ENCODE results near the gene ARL15.

The ARL15 gene

DNA sequence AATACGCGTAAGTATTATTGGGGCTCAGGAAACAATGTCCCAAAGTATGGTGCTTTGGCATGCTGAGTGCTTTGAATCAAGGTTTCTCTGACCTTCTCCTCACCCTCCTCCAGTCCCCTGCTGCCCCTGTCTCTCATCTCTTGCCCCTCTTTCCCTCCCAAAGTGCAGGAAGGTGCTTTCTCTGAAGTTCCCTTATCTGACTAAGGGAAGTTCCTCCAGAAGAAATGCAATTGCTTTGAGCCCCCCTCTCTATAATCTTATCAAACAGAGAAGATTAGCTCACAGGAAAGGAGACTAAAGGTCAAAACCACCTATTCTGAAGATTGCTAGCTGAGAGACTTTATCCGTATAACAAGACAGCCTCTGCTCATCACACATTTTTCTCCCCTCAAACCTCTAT, 288.1 kb downstream of the ARL15 start:
- no peak for DNase-seq (ENCODE audit: low spot score)

DNA sequence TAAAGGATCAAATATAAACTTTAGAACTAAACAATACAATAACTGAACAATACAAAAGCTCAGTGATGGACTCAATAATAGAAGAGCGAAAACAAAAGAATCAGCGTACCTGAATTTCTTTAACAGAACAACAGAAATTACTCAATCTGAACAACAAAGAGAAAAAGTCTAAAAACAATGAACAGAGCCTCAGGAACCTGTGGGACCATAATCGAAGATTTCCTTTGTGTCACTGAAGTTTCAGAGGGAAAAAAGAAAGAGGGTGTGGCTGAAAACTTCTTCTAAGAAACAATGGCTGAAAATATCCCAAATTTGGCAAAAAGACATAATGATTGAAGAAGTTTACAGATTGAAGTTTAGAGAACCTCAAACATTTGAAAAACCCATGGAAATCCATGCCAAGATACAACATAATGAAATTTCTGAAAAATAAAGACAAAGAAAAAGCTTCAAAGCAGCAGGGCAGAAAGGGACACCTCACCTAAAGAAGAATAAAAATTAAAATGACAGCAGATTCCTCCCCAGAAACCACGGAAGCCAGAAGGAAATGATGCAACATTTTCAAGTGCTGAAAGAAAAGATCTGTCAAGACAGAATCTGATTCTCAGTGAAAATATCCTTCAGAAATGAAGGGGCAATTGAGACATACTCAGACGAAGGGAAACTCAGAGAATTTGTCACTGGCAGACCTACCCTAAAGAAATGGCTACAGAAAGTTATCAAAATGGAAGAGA, 288.8 kb downstream of the ARL15 start:
- no peak for DNase-seq (ENCODE audit: low spot score)

DNA sequence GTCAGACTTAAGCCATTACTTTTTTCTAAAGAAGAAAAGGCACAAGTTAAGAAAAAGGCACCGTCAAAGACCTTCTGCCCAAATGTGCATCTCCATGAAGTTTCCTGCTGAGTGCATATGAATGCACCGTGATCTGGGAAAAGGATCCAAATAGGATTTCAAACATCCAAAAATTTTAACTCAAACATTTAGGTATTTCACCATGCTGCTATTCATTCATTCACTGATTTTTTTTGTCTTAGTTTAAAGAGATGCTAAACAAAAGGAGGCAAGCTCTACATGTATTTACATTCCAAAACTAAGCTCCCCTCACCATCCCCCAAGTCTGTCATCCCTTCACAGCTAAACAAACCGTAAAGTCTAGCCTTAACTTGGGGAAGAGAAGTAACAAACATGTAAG, 291.9 kb downstream of the ARL15 start:
- no peak for DNase-seq (ENCODE audit: low spot score)

GRCh38 chr5:54017580-54017979, 292.8 kb downstream of the ARL15 start:
- no peak for DNase-seq (ENCODE audit: low spot score)

DNA sequence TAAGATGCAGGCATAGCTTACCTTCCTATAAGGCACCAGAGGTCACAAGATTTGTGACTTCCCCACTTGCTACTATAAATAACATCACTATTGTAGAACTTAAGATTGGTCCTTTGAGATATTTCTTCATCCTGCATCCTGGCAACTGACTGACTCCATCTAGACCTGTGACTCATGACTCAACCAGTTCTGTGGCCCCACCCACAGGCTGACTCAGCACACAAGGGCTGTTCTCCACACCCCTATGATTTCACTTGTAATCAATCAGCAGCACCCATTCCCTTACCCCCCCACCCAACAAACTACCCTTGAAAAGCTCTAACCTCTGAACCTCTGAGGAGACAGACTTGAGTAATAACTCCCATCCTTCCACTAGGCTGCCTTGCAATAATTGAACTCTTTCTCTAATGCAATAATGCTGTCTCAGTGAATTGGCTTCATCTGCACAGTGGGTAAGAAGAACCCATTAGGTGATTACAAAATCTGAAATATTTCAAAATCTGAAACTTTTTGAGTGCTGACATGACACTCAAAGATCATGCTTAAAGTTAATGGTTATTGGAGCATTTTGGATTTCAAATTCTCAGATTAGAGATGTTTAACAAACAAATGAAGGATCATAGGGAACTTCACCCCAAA, 296.7 kb downstream of the ARL15 start:
- peak; percentile 2 for DNase-seq (ENCODE audit: low spot score)

DNA sequence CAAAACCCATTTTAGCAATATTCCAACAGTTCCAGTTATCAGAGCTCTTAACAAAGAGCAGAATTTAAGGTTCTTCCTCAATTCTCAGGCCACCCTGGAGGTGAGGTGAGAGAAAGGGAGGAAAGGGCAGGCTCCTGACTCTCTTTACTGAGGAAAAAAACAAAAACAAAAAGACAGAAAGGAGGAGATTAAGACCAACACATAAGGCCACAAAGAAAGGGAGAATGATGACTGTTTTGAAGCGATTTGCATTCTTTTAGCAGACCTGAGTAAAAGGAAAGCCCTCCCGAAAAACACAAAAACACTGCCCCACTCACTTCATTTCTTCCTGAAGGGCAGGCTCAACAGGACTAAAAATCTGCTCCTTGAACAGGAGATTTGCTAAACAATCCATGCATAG, 300.5 kb downstream of the ARL15 start:
- DNase-seq (ENCODE audit: low spot score) = no peak

DNA sequence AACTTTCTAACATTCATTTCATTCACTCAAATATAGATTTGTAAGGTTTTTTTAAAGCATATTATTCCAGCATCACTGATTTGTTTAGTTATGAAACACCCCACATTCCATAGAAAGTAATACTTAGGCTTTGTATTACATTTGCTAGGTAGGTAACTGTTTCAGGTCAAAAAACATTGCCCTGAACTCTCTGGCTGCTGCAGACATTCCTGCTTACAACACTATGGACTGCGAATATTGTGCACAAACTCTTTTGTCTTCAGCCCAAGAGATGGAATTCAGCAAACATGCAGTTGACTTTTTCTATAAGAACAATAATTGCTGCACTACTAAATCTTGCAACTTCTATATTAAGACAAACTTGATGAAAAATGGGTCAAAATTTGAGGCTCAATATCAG, 301.0 kb downstream of the ARL15 start:
- no peak for DNase-seq (ENCODE audit: low spot score)

DNA sequence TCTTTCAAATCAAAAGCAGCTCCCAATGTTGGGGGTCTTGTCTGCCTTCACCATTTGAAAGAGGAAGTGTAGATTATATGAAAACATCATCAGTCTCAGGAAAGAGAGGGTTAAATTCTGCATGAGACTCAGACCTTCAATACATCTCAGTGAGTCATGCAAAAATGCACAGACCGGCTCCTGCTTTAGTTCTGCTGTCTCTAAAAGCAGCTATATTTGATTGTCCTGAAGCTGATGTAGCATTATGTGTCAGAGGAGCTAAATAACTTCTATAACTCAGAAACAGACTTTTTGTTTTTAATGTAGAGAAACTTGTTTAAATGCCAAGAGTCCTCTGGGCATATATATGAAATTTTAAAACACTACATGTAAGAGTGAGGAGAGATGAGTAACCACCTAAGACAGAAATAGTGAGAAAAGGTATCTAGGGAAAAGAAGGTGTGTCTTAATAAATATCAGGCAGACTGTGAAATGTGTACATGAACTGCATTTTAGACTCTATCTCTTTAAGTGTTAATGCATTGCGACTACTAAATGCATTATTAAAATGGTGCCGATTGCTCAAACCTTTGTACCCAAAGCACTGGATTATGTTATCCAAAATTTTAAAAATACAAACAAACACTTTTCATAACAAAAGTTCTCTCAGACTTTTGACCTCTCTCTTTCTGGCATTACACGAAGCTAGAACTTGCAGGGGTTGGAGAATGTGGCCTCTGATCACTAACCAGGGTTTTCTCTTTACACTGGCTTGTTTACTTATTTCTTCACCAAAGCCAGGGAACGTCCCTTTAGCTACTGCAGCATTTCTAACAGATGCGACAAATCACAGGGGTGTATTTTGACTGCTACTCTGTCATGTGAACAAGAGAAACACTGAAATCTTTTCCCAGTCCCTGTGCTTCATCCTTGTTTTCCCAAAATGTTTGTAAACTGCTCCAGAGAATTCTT, 302.3 kb downstream of the ARL15 start:
- peak; percentile 4 for DNase-seq (ENCODE audit: low spot score)

DNA sequence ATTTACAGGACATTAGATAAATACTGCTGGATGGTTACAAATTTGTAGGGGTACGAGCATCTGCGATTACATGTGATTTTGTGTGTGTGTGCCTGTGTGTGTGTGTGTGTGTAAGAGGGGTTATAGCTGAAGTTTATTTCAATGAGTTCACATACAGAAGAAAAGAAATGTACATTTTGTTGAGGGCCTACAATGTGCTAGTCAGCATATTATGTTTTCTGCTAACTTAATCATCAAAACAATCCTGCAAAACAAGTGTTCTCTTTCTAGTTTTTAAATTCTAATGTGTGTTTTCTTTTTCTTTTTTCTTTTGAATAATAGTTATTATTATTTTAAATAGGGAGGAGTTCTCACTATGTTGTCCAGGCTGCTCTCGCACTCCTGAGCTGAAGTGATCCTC, 305.7 kb downstream of the ARL15 start:
- DNase-seq (ENCODE audit: low spot score) = no peak

GRCh38 chr5:54002779-54003178, 307.6 kb downstream of the ARL15 start:
- no peak for DNase-seq (ENCODE audit: low spot score)

DNA sequence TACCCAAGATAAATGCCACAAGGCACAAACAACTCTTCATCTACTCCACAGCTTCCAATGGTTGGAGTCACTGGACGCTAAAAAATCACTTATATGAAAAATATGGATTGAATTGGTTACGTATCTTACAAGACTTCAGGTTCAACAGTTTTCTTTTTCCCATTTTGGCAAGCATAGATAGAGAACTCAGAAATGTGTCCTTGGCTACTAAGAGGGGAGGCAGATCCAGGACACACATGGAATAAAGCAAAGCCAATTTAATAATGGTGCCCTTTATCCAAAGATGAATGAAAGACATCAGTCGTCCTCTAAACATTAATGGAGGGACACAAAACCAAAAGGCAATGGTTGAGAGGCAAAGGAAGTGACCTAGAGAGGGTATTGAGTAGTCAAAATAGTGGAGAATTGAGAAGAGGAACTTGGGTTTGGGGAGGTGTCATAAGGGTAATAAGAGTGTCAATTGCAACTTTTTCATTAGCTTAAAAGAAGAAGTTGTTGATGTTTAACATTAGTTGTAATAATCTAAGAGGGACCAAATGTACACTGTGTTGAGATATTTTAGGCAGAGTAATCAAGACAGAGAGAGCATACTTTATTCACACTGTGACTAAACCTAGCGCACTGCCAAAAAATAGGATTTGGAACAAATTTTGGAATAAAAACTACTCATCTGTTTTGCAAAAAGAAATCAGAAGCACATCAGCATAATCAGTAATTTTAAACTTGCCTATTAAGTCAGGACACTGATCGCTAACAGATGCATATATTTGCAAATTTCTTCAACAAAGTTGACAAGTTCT, 308.2 kb downstream of the ARL15 start:
- DNase-seq (ENCODE audit: low spot score) = no peak

DNA sequence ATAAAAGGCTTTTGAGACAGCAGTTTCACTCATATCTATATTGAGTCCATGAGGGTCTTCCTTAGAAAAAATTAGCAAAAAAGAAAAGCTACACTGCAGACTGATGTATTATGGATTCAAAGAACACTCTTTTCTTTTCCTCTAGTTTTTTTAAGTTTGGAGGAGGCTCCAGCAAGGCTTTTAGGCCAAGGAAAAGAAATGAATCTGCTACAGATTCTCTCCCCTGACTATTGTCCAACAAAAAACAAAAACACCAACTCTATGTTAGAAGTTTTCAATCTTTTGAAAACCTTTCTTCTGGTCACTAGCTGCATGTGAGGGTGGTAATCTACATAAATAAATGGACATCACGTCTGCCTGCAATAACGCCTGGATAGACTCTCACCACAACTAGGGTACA, 310.4 kb downstream of the ARL15 start:
- DNase-seq (ENCODE audit: low spot score) = no peak

DNA sequence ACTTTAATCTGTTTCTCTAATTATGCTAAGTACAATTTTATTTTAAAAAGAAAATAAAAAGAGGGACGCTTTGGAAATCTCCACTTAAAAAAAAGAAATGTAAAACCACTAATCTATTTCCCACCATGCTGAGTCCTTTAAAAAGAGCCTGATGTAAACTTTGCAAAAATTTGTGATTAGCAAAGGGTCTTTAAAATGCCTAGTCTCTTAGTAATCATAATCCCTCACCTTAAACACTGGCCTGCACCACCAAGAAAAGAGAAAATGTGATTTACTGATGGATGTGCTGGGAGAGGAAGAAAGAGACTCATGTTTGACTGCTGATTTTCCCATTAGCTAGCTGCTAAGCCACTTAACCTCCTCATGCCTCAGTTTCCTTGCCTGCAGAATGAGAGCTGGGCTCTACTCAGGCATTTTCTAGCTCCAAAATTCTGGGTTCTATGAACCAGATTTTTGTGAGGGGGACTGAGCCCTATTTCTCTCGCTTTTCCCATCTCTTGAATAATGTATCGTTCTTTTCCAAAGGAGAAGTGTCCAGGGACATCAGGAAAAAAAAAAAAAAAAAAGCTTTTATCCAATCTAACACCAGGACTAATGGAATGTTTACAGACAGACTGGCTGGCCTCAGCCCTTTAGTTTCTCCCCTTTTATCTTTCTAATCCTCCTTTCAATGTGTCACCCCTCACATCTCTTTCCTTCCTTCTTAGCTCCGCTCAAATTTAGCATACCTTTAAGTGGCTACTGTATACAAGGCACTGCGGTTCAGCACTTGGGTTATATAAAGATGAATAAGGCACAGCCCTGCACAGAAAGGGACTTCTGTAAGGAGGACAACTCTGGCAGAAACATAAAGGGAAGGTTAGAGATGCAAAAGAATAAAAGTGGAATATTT, 312.4 kb downstream of the ARL15 start:
- DNase-seq (ENCODE audit: low spot score) = no peak

DNA sequence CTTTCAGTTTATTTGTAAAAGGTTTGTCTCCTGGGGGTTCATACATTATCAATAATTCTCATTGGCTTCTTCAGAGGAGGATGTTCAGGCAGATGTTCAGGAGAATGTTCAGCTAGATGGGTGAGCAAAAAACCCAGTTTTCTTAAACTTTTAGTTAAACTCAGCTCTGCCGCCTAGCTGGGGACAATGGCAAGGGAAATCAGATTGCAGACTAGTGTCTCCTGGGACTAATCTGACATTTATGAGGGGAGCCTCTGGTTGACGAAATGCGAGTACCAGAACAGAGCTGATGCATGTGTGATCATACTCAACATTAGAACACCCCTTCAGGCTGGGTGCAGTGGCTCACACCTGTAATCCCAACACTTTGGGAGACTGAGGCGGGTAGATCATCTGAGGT, 314.4 kb downstream of the ARL15 start:
- DNase-seq (ENCODE audit: low spot score) = no peak

GRCh38 chr5:53994148-53994547, 316.2 kb downstream of the ARL15 start:
- no peak for DNase-seq (ENCODE audit: low spot score)

GRCh38 chr5:53991942-53992341, 318.4 kb downstream of the ARL15 start:
- DNase-seq (ENCODE audit: low spot score) = no peak

DNA sequence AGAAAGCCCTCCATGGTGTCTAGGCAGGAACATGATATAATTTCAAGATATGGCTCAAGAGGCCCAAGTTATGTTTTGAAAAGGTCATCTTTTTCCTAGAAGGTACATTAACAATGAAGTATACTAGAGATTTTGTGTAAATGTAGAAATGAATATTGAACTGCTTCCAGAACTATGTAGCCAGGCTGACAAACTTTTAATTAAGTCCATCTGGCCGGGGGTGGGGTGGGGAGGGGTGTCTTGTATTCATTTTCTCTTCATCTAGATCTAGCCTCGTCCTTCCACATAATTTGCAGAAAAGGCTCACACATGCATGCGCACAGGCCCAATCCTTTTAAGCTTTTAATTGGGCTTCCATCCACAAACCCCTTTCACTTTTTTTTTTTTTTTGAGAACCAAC, 323.3 kb downstream of the ARL15 start:
- DNase-seq (ENCODE audit: low spot score) = no peak

DNA sequence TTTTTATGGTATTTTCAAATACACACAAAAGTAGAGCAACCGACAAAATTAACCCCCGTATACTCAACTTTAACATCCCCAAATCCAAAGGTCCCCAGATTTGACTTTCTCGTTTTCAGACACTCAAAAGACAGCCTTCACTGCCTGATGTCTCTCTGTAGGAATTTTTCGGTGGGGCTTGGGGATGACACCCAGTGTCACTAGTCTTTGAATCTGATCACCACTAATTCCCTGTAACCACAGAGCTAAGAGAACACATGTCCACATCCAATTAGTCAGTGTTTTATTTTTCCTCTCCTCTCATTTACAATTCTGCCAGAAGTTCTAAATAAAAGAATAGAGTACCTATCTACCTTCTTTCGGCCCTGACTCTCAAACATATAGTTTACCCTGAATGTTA, 324.6 kb downstream of the ARL15 start:
- DNase-seq (ENCODE audit: low spot score) = no peak

DNA sequence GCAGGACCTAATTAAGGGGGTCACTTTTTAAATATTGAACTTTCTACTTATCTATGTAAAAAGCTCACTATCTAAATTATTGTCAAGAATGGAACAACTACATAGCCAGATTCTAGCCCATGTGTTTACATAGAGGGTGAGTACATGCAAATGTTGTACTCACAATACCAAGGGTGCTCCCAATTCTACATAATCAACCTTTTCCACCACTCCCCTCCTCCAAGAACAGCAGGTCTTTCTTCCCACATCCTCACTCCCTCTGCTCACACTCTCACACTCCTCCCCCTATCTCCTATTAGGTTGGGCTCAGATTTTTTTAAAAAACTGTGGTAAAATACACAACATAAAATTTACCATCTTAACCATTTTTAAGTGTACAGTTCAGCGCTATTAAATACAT, 325.4 kb downstream of the ARL15 start:
- DNase-seq (ENCODE audit: low spot score) = no peak

- no peak for DNase-seq (ENCODE audit: low spot score)
Observed at GRCh38 chr5:53983568-53984460, 326.6 kb downstream of the ARL15 start.
